ENCODE results near the gene EVA1A. TPM values are rescaled to one million over a fixed set of nuclear protein-coding genes. Genes with fewer than 3 reads are reported as not detected.

Gene EVA1A
- total RNA-seq, 4 donors from 2014 or later: not detected

GRCh38 chr2:75518638-75519465 lies 41.9 kb downstream of the EVA1A start:
- 82 to 88% methylated on average over 5 to 10 of the region's 10 CpGs for WGBS, 2 donors (ENCODE audit: low coverage in 1 of 2)
- H3K27ac ChIP-seq: no peak overlapping the region
- DNase-seq: no peak
- H3K36me3 ChIP-seq: no peaks in the 10 kb centered on the region
- H3K9me3 ChIP-seq: no peaks in the 10 kb centered on the region
- no peak overlapping the region for H3K4me3 ChIP-seq
- intact Hi-C loops (cut with DNase I; ENCODE audit: low total_unique reads): no loop called here
- TF ChIP-seq CTCF (IDR thresholded peaks at IDR 0.05): no peak
- no peak for TF ChIP-seq POLR2A (IDR thresholded peaks at IDR 0.05)
- no peak for TF ChIP-seq EP300 (IDR thresholded peaks at IDR 0.05; ENCODE audit: low read depth)
- no peak for TF ChIP-seq POLR2AphosphoS5 (IDR thresholded peaks at IDR 0.05)
- no peaks in the 10 kb centered on the region for H3K27me3 ChIP-seq
- in situ Hi-C loops (cut with MboI; ENCODE audit: low pct_ligation_motif_present in 1 of 4, low pct_unique_long_range_greater_than_20kb in 1 of 4, low sequenced_read_pairs in 3 of 4): no loop called here
- H3K4me1 ChIP-seq: no peaks in the 10 kb centered on the region

- Histone ChIP-seq H3K9me3 (peaks cover 0 to 4% of the 10 kb centered on the region in 2 donors), H3K27ac (no peak overlapping the region), H3K4me3 (no peak overlapping the region), H3K27me3 (no peaks in the 10 kb centered on the region), H3K4me1 (no peaks in the 10 kb centered on the region), H3K36me3 (no peaks in the 10 kb centered on the region)
- intact Hi-C loops (cut with DNase I; ENCODE audit: low total_unique reads) (no loop called here), in situ Hi-C loops (cut with MboI; ENCODE audit: low pct_ligation_motif_present in 1 of 4, low pct_unique_long_range_greater_than_20kb in 1 of 4, low sequenced_read_pairs in 3 of 4) (no loop called here)
- WGBS, 2 donors (ENCODE audit: low coverage in 1 of 2): 79 to 83% methylated on average over 3 to 6 of the region's 6 CpGs
- no peak for DNase-seq
- no peak for TF ChIP-seq POLR2A (IDR thresholded peaks at IDR 0.05)
- TF ChIP-seq CTCF (IDR thresholded peaks at IDR 0.05): no peak
- no peak for TF ChIP-seq EP300 (IDR thresholded peaks at IDR 0.05; ENCODE audit: low read depth)
- no peak for TF ChIP-seq POLR2AphosphoS5 (IDR thresholded peaks at IDR 0.05)
These were observed 43.0 kb downstream of the EVA1A start for GRCh38 chr2:75517547-75518230.

- TF ChIP-seq POLR2A (IDR thresholded peaks at IDR 0.05) (no peak), CTCF (IDR thresholded peaks at IDR 0.05) (no peak), POLR2AphosphoS5 (IDR thresholded peaks at IDR 0.05) (no peak), EP300 (IDR thresholded peaks at IDR 0.05; ENCODE audit: low read depth) (no peak)
- Histone ChIP-seq H3K27me3 (no peaks in the 10 kb centered on the region), H3K9me3 (peaks cover 0 to 10% of the 10 kb centered on the region in 2 donors), H3K4me3 (no peak overlapping the region), H3K36me3 (no peaks in the 10 kb centered on the region), H3K4me1 (no peaks in the 10 kb centered on the region), H3K27ac (no peak overlapping the region)
- in situ Hi-C loops (cut with MboI; ENCODE audit: low pct_ligation_motif_present in 1 of 4, low pct_unique_long_range_greater_than_20kb in 1 of 4, low sequenced_read_pairs in 3 of 4): no loop called here
- WGBS, 2 donors (ENCODE audit: low coverage in 1 of 2): 70 to 71% methylated on average over 4 to 8 of the region's 8 CpGs
- DNase-seq: no peak
- intact Hi-C loops (cut with DNase I; ENCODE audit: low total_unique reads): no loop called here
These were observed 44.1 kb downstream of the EVA1A start for GRCh38 chr2:75516378-75517360.

All from transverse colon (tissue), 4 donors.